Muscle layer of duodenum (tissue), 2 donors: ENCODE results near the gene GPHA2.

ENCODE experiments used
- H3K27ac ChIP-seq: one replicate; pipeline ENCODE4 v1.7.0; 2013; ENCODE audit warnings: mild to moderate bottlenecking, low read length
- H3K27me3 ChIP-seq: one replicate; pipeline ENCODE4 v1.7.0; 2013; ENCODE audit warnings: low read depth, mild to moderate bottlenecking, control low read depth, low read length
- H3K36me3 ChIP-seq, 2 donors: one replicate each; pipeline ENCODE4 v1.7.0; 2013; ENCODE audit warnings: low read length in 2 of 2, control low read depth in 1 of 2, mild to moderate bottlenecking in 1 of 2; ENCODE audit not compliant: insufficient read depth in 2 of 2, control insufficient read depth in 1 of 2
- H3K4me1 ChIP-seq, 2 donors: one replicate each; pipeline ENCODE4 v1.7.0; 2013; ENCODE audit warnings: low read length in 2 of 2, mild to moderate bottlenecking in 2 of 2, control low read depth in 1 of 2, moderate library complexity in 1 of 2; ENCODE audit not compliant: insufficient read depth in 2 of 2, control insufficient read depth in 1 of 2
- H3K4me3 ChIP-seq, 2 donors: one replicate each; pipeline ENCODE4 v1.7.0; 2013; ENCODE audit warnings: low read length in 2 of 2, low read depth in 1 of 2, mild to moderate bottlenecking in 1 of 2
- H3K9me3 ChIP-seq, 2 donors: one replicate each; pipeline ENCODE4 v1.7.0; 2013; ENCODE audit warnings: low read length in 2 of 2, control low read depth in 1 of 2, mild to moderate bottlenecking in 1 of 2; ENCODE audit not compliant: control insufficient read depth in 1 of 2
- donor health status: healthy.

GPHA2 gene

GRCh38 chr11:64887757-64888405 is 47.8 kb downstream of the GPHA2 start:
- no peaks in the 10 kb centered on the region for H3K36me3 ChIP-seq
- H3K9me3 ChIP-seq: no peaks in the 10 kb centered on the region
- H3K27me3 ChIP-seq: no peaks in the 10 kb centered on the region
- peak overlapping the region; percentile 32 for H3K27ac ChIP-seq
- H3K4me3 ChIP-seq: peak overlapping the region; percentile 21 to 54
- peaks cover 0 to 11% of the 10 kb centered on the region in 2 donors for H3K4me1 ChIP-seq

GRCh38 chr11:64887234-64887756 is 48.4 kb downstream of the GPHA2 start:
- Histone ChIP-seq H3K27me3 (no peaks in the 10 kb centered on the region), H3K9me3 (no peaks in the 10 kb centered on the region), H3K27ac (peak overlapping the region; percentile 32), H3K4me1 (peaks cover 0 to 11% of the 10 kb centered on the region in 2 donors), H3K4me3 (peak overlapping the region in 1 of 2 donors; percentile 54), H3K36me3 (no peaks in the 10 kb centered on the region)

GRCh38 chr11:64885367-64886286 is 50.1 kb downstream of the GPHA2 start:
- Histone ChIP-seq H3K4me1 (peaks cover 0 to 14% of the 10 kb centered on the region in 2 donors), H3K27ac (peak overlapping the region; percentile 46), H3K27me3 (no peaks in the 10 kb centered on the region), H3K9me3 (no peaks in the 10 kb centered on the region), H3K36me3 (no peaks in the 10 kb centered on the region), H3K4me3 (no peak overlapping the region)
